ENCODE data around the gene ANO1. TPM values are rescaled to one million over a fixed set of nuclear protein-coding genes. Genes with fewer than 3 reads are reported as not detected.
"Not testable (repeated sequence)": the region's sequence is repeated elsewhere in the genome, so short reads cannot be mapped to it uniquely, and the experiment has no call there.

The ANO1 gene
- total RNA-seq, 1 donor from 2014 or later = not detected

- no peak for DNase-seq (ENCODE audit: low read depth in 2 of 2)
Measured at GRCh38 chr11:70206226-70206981, 128.3 kb downstream of the ANO1 start.

DNA sequence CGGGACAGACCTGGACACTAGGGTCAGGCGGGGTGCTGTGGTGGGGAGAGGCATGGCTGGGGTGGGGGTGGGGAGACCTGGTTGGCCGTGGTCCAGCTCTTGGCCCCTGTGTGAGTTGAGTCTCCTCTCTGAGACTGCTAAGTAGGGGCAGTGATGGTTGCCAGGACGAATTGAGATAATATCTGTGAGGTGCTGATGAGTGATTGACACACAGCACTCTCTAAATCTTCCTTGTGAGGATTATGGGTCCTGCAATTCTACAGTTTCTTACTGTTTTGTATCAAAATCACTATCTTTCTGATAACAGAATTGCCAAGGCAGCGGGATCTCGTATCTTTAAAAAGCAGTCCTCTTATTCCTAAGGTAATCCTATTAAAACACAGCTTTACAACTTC lies 128.9 kb downstream of the ANO1 start:
- DNase-seq (ENCODE audit: low read depth in 2 of 2) = no peak

DNA sequence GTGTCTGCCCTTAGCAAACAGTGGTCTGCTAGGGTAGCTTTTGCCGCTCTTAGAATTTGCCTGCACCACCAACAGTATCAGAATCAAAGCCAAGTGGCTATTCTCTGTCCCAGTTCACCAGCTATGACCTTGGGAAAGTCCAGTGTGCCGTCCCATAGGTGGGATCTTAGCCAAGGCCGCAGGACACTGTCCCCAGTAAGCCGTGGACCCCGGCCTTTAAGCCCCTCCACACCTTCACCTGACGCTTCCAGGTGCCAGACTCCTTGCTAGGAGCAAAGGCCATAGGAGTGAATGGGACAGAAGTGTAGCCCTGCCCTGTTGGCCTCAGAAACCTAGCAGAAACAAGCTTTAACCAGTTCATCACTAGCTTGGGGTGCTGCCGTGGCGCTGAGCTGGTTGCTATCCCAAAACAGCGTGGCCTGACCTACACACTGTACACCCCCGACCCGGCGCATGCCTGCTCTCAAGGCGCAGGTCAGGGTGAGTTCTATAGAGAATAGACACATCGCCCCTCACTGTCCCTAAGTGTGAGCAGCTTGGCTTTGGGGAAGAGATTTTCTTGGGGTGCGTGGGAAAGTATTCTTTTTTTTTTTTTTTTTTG lies 129.5 kb downstream of the ANO1 start:
- DNase-seq (ENCODE audit: low read depth in 2 of 2) = no peak

GRCh38 chr11:70209391-70209912 lies 131.3 kb downstream of the ANO1 start:
- DNase-seq (ENCODE audit: low read depth in 2 of 2) = no peak

GRCh38 chr11:70210051-70210501 lies 132.0 kb downstream of the ANO1 start:
- peak in 1 of 2 donors; percentile 25 for DNase-seq (ENCODE audit: low read depth in 2 of 2)

DNA sequence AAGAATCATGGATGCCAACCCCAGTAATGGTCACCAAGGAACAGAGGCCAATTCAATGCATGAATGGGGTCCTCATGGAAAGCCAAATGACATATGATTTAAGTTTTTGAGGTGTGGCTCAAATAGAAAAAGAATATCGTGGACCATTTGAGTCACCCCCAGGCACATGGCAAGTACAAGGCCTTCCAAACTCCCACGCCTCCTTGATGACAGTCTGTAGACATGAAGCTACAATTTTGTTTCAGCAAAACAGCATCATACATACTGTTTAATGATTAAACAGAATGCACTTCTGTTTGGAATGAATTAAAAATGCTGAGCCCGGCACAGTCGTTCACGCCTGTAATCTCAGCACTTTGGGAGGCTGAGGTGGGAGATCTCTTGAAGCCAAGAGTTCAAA lies 132.4 kb downstream of the ANO1 start:
- no peak for DNase-seq (ENCODE audit: low read depth in 2 of 2)

DNA sequence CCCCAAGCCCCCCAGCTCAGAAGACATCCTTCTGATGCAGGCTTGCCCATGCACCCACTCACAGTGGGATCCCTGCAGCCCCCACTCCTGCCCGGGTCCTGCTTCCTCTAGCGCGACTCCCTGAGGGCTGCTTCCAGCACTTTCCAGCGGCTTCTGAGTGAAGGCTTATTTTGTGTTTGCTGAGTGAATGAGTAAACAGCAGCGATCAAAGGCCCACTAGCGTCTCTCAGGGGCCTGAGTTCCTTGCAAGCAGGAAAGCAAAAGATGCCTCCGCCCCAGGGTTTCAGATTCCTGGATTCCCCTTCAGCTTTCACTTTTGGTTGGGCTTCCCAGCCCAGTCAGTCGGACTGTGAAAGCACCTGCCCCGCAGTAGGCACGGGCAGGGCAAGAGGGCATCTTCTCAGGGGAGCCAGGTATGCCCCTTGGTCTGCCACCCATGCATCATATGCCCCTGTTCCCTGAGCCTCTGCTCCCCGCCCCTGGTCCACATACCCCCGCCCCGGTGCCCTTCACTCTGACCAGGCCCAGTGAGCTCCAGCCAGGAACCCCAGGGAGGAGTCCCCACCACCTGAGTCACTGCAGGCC lies 134.2 kb downstream of the ANO1 start:
- no peak for DNase-seq (ENCODE audit: low read depth in 2 of 2)

DNA sequence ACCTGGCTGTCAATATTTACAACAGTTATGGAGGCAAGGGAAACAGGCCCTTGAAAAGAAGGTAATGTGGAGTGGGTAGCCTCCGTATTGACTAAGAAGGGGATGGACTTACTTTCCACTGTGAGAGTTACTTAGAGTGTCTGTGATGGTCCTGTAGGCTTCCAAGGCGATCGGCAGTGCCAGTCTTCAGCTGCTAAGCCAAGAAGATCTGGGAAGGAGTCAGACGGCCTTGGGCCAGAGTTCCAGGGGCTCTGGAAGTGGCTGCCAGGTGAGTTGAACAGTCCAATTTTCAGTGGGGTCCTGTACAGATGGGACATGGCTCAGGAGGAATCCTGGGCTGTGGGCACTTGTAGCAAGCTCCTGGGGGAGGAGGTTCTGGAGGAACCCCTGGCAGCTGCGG lies 139.3 kb downstream of the ANO1 start:
- not testable (repeated sequence) for DNase-seq (ENCODE audit: low read depth in 2 of 2)

GRCh38 chr11:70218076-70218475 lies 140.0 kb downstream of the ANO1 start:
- not testable (repeated sequence) for DNase-seq (ENCODE audit: low read depth in 2 of 2)

- no peak for DNase-seq (ENCODE audit: low read depth in 2 of 2)
Measured at GRCh38 chr11:70220136-70220535, 142.0 kb downstream of the ANO1 start.

GRCh38 chr11:70220920-70221319 lies 142.8 kb downstream of the ANO1 start:
- DNase-seq (ENCODE audit: low read depth in 2 of 2) = no peak

DNA sequence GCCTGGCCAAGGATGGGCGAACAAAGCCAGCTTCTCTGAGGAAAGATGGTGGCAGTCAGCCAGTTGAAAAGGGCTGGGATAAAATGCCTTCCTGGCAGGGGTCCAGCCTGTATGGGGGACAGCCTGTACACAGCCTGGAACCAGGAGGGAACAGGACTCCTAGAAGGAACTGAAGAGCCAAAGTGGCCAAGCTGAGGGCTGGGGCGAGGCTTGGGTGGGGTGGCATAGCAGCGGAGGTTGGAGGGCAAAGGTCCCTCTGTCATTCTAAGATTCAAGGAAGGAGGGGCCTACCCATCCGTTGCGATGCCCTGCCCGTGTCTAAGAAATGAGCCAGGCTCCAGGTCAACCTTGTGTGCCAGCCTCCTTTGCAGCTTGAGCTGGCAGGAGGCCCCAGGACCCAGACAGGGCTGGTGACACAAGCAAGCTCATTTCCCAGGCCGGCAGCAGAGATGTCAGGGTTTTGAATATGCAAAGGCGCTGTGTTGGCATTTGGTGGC lies 147.6 kb downstream of the ANO1 start:
- no peak for DNase-seq (ENCODE audit: low read depth in 2 of 2)

GRCh38 chr11:70226183-70226582 lies 148.1 kb downstream of the ANO1 start:
- DNase-seq (ENCODE audit: low read depth in 2 of 2) = no peak

GRCh38 chr11:70226967-70227366 lies 148.8 kb downstream of the ANO1 start:
- DNase-seq (ENCODE audit: low read depth in 2 of 2) = no peak

DNA sequence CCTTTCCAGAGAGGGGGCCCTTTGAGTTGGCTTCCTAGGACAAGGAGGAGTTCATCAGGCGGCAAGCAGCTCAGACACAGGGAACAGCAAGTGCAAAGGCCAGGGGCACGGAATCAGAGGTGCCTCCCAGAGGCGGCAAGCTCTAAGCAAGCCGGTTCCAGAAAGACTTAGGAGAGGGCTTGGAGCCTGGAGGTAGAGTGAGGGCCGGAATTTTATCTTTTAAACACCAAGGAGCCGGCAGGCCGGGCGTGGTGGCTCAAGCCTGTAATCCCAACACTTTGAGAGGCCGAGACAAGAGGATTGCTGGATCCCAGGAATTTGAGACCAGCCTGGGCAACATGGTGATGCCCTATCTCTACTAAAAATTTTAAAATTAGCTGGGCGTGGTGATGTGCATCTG lies 151.6 kb downstream of the ANO1 start:
- no peak for DNase-seq (ENCODE audit: low read depth in 2 of 2)

- DNase-seq (ENCODE audit: low read depth in 2 of 2) = no peak
Measured at GRCh38 chr11:70230151-70230839, 152.2 kb downstream of the ANO1 start.

- no peak for DNase-seq (ENCODE audit: low read depth in 2 of 2)
Measured at GRCh38 chr11:70230840-70231710, 153.0 kb downstream of the ANO1 start.

- DNase-seq (ENCODE audit: low read depth in 2 of 2) = no peak
Measured at GRCh38 chr11:70233034-70233433, 154.9 kb downstream of the ANO1 start.

DNA sequence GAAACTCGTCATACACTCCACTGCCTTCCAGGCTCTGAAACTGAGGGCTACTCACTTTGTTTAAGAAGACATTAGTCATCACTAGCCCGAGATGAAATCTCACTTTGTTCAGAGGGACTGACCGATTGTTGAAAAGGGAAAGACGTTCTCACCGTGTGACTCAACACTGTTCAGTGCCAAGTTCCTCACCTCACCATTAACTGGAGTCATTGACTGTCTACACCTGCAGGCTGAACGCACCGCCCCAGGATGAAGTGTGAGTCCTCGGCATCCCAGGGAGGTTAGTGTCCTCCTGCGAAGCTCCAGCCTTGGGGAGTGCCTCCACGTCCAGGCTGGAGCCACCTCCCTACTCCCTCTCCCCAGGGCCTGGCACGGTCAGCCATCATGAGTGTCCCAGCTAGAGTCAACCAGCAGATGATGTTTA lies 155.4 kb downstream of the ANO1 start:
- peak in 1 of 2 donors; percentile 86 for DNase-seq (ENCODE audit: low read depth in 2 of 2)

GRCh38 chr11:70233962-70234361 lies 155.8 kb downstream of the ANO1 start:
- no peak for DNase-seq (ENCODE audit: low read depth in 2 of 2)
